ENCODE results near the gene SOX11.
"Not testable (repeated sequence)": the region's sequence is repeated elsewhere in the genome, so short reads cannot be mapped to it uniquely, and the experiment has no call there.

The SOX11 gene

GRCh38 chr2:5691985-5692529, at the start of gene SOX11:
SOX11 (plus strand) TSS chr2:5692384; CDS start chr2:5692722, 338 bp downstream.
- DNase-seq (ENCODE audit: low read depth): peak; percentile 99
- Histone ChIP-seq H3K4me1 (ENCODE audit: control insufficient read depth, insufficient read depth, low read length) (no peaks in the 10 kb centered on the region), H3K9ac (ENCODE audit: low read length) (no peak within 1 kb of the TSS), H3K4me3 (ENCODE audit: low read length) (no peak within 1 kb of the TSS), H3K27me3 (replicated peaks; ENCODE audit: control insufficient read depth, insufficient read depth, low read length) (peaks cover 39% of the 10 kb centered on the region), H3K9me3 (ENCODE audit: control insufficient read depth, low read length) (peaks cover 4% of the 10 kb centered on the region), H3K36me3 (ENCODE audit: control insufficient read depth, insufficient read depth, low read length, severe bottlenecking) (no peaks in the 10 kb centered on the region)

- not testable (repeated sequence) for H3K4me3 ChIP-seq (ENCODE audit: low read length); H3K27me3 ChIP-seq (replicated peaks; ENCODE audit: control insufficient read depth, insufficient read depth, low read length); H3K36me3 ChIP-seq (ENCODE audit: control insufficient read depth, insufficient read depth, low read length, severe bottlenecking); H3K4me1 ChIP-seq (ENCODE audit: control insufficient read depth, insufficient read depth, low read length); DNase-seq (ENCODE audit: low read depth); H3K9ac ChIP-seq (ENCODE audit: low read length); H3K9me3 ChIP-seq (ENCODE audit: control insufficient read depth, low read length)
Observed at GRCh38 chr2:5652734-5653133, 39.5 kb upstream of the SOX11 start.

- not testable (repeated sequence) for H3K27me3 ChIP-seq (replicated peaks; ENCODE audit: control insufficient read depth, insufficient read depth, low read length); H3K4me1 ChIP-seq (ENCODE audit: control insufficient read depth, insufficient read depth, low read length); H3K9me3 ChIP-seq (ENCODE audit: control insufficient read depth, low read length); DNase-seq (ENCODE audit: low read depth); H3K9ac ChIP-seq (ENCODE audit: low read length); H3K4me3 ChIP-seq (ENCODE audit: low read length); H3K36me3 ChIP-seq (ENCODE audit: control insufficient read depth, insufficient read depth, low read length, severe bottlenecking)
Observed at GRCh38 chr2:5653756-5654155, 38.4 kb upstream of the SOX11 start.

- Histone ChIP-seq H3K4me3 (ENCODE audit: low read length) (no peak overlapping the region), H3K4me1 (ENCODE audit: control insufficient read depth, insufficient read depth, low read length) (no peaks in the 10 kb centered on the region), H3K36me3 (ENCODE audit: control insufficient read depth, insufficient read depth, low read length, severe bottlenecking) (no peaks in the 10 kb centered on the region), H3K27me3 (replicated peaks; ENCODE audit: control insufficient read depth, insufficient read depth, low read length) (no peaks in the 10 kb centered on the region), H3K9me3 (ENCODE audit: control insufficient read depth, low read length) (no peaks in the 10 kb centered on the region), H3K9ac (ENCODE audit: low read length) (no peak overlapping the region)
- peak; percentile 38 for DNase-seq (ENCODE audit: low read depth)
Observed at GRCh38 chr2:5657231-5657630, 35.0 kb upstream of the SOX11 start.

- Histone ChIP-seq H3K9me3 (ENCODE audit: control insufficient read depth, low read length) (no peaks in the 10 kb centered on the region), H3K4me3 (ENCODE audit: low read length) (no peak overlapping the region), H3K9ac (ENCODE audit: low read length) (no peak overlapping the region), H3K36me3 (ENCODE audit: control insufficient read depth, insufficient read depth, low read length, severe bottlenecking) (no peaks in the 10 kb centered on the region), H3K27me3 (replicated peaks; ENCODE audit: control insufficient read depth, insufficient read depth, low read length) (no peaks in the 10 kb centered on the region), H3K4me1 (ENCODE audit: control insufficient read depth, insufficient read depth, low read length) (no peaks in the 10 kb centered on the region)
- no peak for DNase-seq (ENCODE audit: low read depth)
Observed at GRCh38 chr2:5660591-5660990, 31.6 kb upstream of the SOX11 start.

- H3K9me3 ChIP-seq (ENCODE audit: control insufficient read depth, low read length): no peaks in the 10 kb centered on the region
Observed at GRCh38 chr2:5661362-5661761, 30.8 kb upstream of the SOX11 start.

GRCh38 chr2:5664278-5664681, 27.9 kb upstream of the SOX11 start:
- H3K36me3 ChIP-seq (ENCODE audit: control insufficient read depth, insufficient read depth, low read length, severe bottlenecking): no peaks in the 10 kb centered on the region
- no peaks in the 10 kb centered on the region for H3K9me3 ChIP-seq (ENCODE audit: control insufficient read depth, low read length)
- no peaks in the 10 kb centered on the region for H3K27me3 ChIP-seq (replicated peaks; ENCODE audit: control insufficient read depth, insufficient read depth, low read length)
- DNase-seq (ENCODE audit: low read depth): no peak
- no peak overlapping the region for H3K9ac ChIP-seq (ENCODE audit: low read length)
- no peaks in the 10 kb centered on the region for H3K4me1 ChIP-seq (ENCODE audit: control insufficient read depth, insufficient read depth, low read length)
- H3K4me3 ChIP-seq (ENCODE audit: low read length): no peak overlapping the region

More at GRCh38 chr2:5661362-5661761, 30.8 kb upstream of the SOX11 start:
- H3K4me1 ChIP-seq (ENCODE audit: control insufficient read depth, insufficient read depth, low read length): no peaks in the 10 kb centered on the region
- H3K27me3 ChIP-seq (replicated peaks; ENCODE audit: control insufficient read depth, insufficient read depth, low read length): no peaks in the 10 kb centered on the region
- DNase-seq (ENCODE audit: low read depth): no peak
- no peaks in the 10 kb centered on the region for H3K36me3 ChIP-seq (ENCODE audit: control insufficient read depth, insufficient read depth, low read length, severe bottlenecking)
- H3K9ac ChIP-seq (ENCODE audit: low read length): no peak overlapping the region
- no peak overlapping the region for H3K4me3 ChIP-seq (ENCODE audit: low read length)

- Histone ChIP-seq H3K4me3 (ENCODE audit: low read length) (no peak overlapping the region), H3K36me3 (ENCODE audit: control insufficient read depth, insufficient read depth, low read length, severe bottlenecking) (no peaks in the 10 kb centered on the region), H3K27me3 (replicated peaks; ENCODE audit: control insufficient read depth, insufficient read depth, low read length) (no peaks in the 10 kb centered on the region), H3K4me1 (ENCODE audit: control insufficient read depth, insufficient read depth, low read length) (no peaks in the 10 kb centered on the region), H3K9ac (ENCODE audit: low read length) (no peak overlapping the region), H3K9me3 (ENCODE audit: control insufficient read depth, low read length) (no peaks in the 10 kb centered on the region)
- no peak for DNase-seq (ENCODE audit: low read depth)
Observed at GRCh38 chr2:5665066-5665465, 27.1 kb upstream of the SOX11 start.

GRCh38 chr2:5666798-5667197, 25.4 kb upstream of the SOX11 start:
- Histone ChIP-seq H3K9me3 (ENCODE audit: control insufficient read depth, low read length) (no peaks in the 10 kb centered on the region), H3K4me1 (ENCODE audit: control insufficient read depth, insufficient read depth, low read length) (no peaks in the 10 kb centered on the region), H3K27me3 (replicated peaks; ENCODE audit: control insufficient read depth, insufficient read depth, low read length) (no peaks in the 10 kb centered on the region), H3K4me3 (ENCODE audit: low read length) (no peak overlapping the region), H3K9ac (ENCODE audit: low read length) (no peak overlapping the region), H3K36me3 (ENCODE audit: control insufficient read depth, insufficient read depth, low read length, severe bottlenecking) (no peaks in the 10 kb centered on the region)
- DNase-seq (ENCODE audit: low read depth): no peak

GRCh38 chr2:5667655-5668054, 24.5 kb upstream of the SOX11 start:
- not testable (repeated sequence) for H3K36me3 ChIP-seq (ENCODE audit: control insufficient read depth, insufficient read depth, low read length, severe bottlenecking); H3K27me3 ChIP-seq (replicated peaks; ENCODE audit: control insufficient read depth, insufficient read depth, low read length); H3K4me1 ChIP-seq (ENCODE audit: control insufficient read depth, insufficient read depth, low read length); DNase-seq (ENCODE audit: low read depth); H3K9me3 ChIP-seq (ENCODE audit: control insufficient read depth, low read length); H3K4me3 ChIP-seq (ENCODE audit: low read length); H3K9ac ChIP-seq (ENCODE audit: low read length)

GRCh38 chr2:5668682-5669250, 23.4 kb upstream of the SOX11 start:
- H3K27me3 ChIP-seq (replicated peaks; ENCODE audit: control insufficient read depth, insufficient read depth, low read length): no peaks in the 10 kb centered on the region
- no peaks in the 10 kb centered on the region for H3K36me3 ChIP-seq (ENCODE audit: control insufficient read depth, insufficient read depth, low read length, severe bottlenecking)
- DNase-seq (ENCODE audit: low read depth): no peak
- H3K4me1 ChIP-seq (ENCODE audit: control insufficient read depth, insufficient read depth, low read length): no peaks in the 10 kb centered on the region
- no peak overlapping the region for H3K9ac ChIP-seq (ENCODE audit: low read length)
- H3K9me3 ChIP-seq (ENCODE audit: control insufficient read depth, low read length): no peaks in the 10 kb centered on the region
- no peak overlapping the region for H3K4me3 ChIP-seq (ENCODE audit: low read length)

- Histone ChIP-seq H3K9me3 (ENCODE audit: control insufficient read depth, low read length) (no peaks in the 10 kb centered on the region), H3K4me1 (ENCODE audit: control insufficient read depth, insufficient read depth, low read length) (no peaks in the 10 kb centered on the region), H3K4me3 (ENCODE audit: low read length) (no peak overlapping the region), H3K9ac (ENCODE audit: low read length) (no peak overlapping the region), H3K36me3 (ENCODE audit: control insufficient read depth, insufficient read depth, low read length, severe bottlenecking) (no peaks in the 10 kb centered on the region), H3K27me3 (replicated peaks; ENCODE audit: control insufficient read depth, insufficient read depth, low read length) (peaks cover 6% of the 10 kb centered on the region)
- no peak for DNase-seq (ENCODE audit: low read depth)
Observed at GRCh38 chr2:5672749-5673144, 19.4 kb upstream of the SOX11 start.

All from adipocyte (in vitro differentiated cells).